Measurements from ENCODE around the gene APC2. TPM values are rescaled to one million over a fixed set of nuclear protein-coding genes. Genes with fewer than 3 reads are reported as not detected.

The APC2 gene
- total and polyA plus RNA-seq, 8 donors: 0.06 to 1.4 (median 0.68) TPM

DNA sequence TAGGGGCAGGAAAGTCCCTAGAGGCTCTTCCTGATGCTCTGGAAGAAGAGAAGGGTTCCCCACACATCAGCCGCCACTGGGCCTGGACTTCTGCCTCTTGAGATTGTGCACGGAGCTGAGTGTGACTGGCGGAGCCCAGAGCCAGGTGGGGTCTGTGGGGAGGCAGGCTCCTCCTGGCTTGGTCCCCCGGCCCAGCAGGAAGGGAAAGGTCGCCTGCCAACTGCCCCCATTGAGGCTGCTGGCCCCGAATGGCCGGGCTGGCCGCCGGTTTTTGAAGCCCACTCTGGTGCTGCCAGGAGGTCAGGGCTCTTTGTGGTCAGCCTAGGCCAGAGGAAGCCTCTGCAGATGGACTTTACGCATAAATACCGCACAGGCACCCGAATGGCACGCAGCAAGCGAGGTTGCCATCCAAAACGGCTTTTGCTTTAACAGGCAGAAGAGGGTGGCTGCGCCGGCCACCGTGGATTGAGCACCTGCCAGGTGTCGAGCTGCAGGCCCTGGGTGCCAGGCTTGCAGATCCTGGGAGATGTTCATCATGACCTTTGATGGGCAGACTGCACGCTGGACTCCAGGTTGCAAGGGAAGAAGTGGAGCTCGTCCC, 37.5 kb upstream of the APC2 start:
- TF ChIP-seq, protein P1, sequence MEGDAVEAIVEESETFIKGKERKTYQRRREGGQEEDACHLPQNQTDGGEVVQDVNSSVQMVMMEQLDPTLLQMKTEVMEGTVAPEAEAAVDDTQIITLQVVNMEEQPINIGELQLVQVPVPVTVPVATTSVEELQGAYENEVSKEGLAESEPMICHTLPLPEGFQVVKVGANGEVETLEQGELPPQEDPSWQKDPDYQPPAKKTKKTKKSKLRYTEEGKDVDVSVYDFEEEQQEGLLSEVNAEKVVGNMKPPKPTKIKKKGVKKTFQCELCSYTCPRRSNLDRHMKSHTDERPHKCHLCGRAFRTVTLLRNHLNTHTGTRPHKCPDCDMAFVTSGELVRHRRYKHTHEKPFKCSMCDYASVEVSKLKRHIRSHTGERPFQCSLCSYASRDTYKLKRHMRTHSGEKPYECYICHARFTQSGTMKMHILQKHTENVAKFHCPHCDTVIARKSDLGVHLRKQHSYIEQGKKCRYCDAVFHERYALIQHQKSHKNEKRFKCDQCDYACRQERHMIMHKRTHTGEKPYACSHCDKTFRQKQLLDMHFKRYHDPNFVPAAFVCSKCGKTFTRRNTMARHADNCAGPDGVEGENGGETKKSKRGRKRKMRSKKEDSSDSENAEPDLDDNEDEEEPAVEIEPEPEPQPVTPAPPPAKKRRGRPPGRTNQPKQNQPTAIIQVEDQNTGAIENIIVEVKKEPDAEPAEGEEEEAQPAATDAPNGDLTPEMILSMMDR (IDR thresholded peaks at IDR 0.05): no peak
- Histone ChIP-seq H3K27me3 (no peaks in the 10 kb centered on the region), H3K4me1 (peaks cover 63 to 91% of the 10 kb centered on the region in 2 donors), H3K36me3 (peaks cover 6 to 30% of the 10 kb centered on the region in 2 donors), H3K4me3 (no peak overlapping the region), H3K27ac (peak overlapping the region in 1 of 2 donors; percentile 63), H3K9me3 (no peaks in the 10 kb centered on the region)
- ATAC-seq (no peak), DNase-seq (peak in 2 of 4 donors; percentile 28 to 74)
- intact Hi-C loops (cut with DNase I): no loop called here

GRCh38 chr19:1412995-1413800, 36.7 kb upstream of the APC2 start:
- Histone ChIP-seq H3K27me3 (no peaks in the 10 kb centered on the region), H3K4me1 (peaks cover 68 to 96% of the 10 kb centered on the region in 2 donors), H3K27ac (peak overlapping the region in 1 of 2 donors; percentile 13), H3K36me3 (peaks cover 6 to 37% of the 10 kb centered on the region in 2 donors), H3K4me3 (no peak overlapping the region), H3K9me3 (no peaks in the 10 kb centered on the region)
- DNase-seq: peak in 2 of 4 donors; percentile 32 to 79
- ATAC-seq: no peak
- TF ChIP-seq, protein P1 (IDR thresholded peaks at IDR 0.05): no peak
- intact Hi-C loops (cut with DNase I): no loop called here

DNA sequence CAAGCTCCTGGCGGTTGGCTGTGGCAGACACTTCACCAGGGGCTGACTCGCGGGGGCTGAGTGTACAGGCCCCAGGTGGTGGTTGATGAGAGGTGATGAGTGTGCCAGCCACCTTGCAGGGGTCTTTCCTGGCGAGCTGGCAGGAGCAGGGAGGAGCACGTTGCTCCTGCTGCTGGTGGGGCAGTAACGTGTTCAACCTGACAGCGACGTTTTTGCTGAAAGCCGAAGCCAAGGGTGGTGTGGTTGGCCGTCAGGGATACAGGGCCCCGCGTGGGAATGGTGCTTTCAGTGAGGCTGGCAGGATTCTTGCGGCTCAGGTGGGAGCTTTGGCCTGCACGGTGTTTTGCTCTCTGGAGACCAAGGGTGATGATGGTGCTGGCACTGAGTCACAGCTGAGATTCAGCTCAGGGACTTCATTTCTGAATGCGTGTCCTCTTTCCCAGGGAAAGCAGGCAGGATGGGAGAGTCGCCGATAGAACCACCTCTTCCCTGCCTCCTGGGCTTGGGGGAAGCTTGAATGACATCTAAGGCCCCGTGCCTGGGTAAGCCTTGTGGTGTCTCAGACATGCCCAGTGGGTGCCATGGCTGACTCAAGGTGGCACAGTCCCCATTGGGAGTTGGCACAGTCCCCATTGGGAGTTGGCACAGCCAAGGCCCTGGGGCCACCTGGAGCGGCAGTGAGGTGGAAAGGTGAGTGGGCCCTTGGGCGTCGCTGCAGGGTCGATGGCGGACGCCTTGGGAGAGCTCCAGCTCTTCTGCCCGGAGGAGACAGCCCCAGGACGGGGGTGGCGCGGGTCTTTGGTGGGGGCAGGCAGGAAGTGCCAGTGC, 33.7 kb upstream of the APC2 start:
- Histone ChIP-seq H3K36me3 (peaks cover 6 to 55% of the 10 kb centered on the region in 2 donors), H3K4me3 (peak overlapping the region in 1 of 2 donors; percentile 6), H3K9me3 (no peaks in the 10 kb centered on the region), H3K27me3 (no peaks in the 10 kb centered on the region), H3K27ac (peak overlapping the region; percentile 78 to 89), H3K4me1 (peaks cover 44 to 69% of the 10 kb centered on the region in 2 donors)
- ATAC-seq (no peak), DNase-seq (peak in 1 of 4 donors; percentile 77)
- intact Hi-C loops (cut with DNase I): no loop called here
- TF ChIP-seq, protein P1 (IDR thresholded peaks at IDR 0.05): no peak

GRCh38 chr19:1417145-1417544, 32.8 kb upstream of the APC2 start:
- Histone ChIP-seq H3K4me3 (no peak overlapping the region), H3K36me3 (peaks cover 6 to 64% of the 10 kb centered on the region in 2 donors), H3K27ac (peak overlapping the region in 1 of 2 donors; percentile 78), H3K9me3 (no peaks in the 10 kb centered on the region), H3K27me3 (no peaks in the 10 kb centered on the region), H3K4me1 (peaks cover 36 to 60% of the 10 kb centered on the region in 2 donors)
- TF ChIP-seq, protein P1 (IDR thresholded peaks at IDR 0.05): no peak
- intact Hi-C loops (cut with DNase I): no loop called here
- ATAC-seq (no peak), DNase-seq (no peak)
